Hematopoietic multipotent progenitor cell treated with erythropoietin and hydrocortisone succinate and interleukin-3 and kit ligand, for 4 days (in vitro differentiated cells): Measurements from ENCODE around the gene SNRK.
"Not testable (repeated sequence)": the region's sequence is repeated elsewhere in the genome, so short reads cannot be mapped to it uniquely, and the experiment has no call there.

Experiments used
- DNase-seq: peaks from one replicate; pipeline ENCODE4 v3.0.0-alpha.2; 2015

SNRK gene

DNA sequence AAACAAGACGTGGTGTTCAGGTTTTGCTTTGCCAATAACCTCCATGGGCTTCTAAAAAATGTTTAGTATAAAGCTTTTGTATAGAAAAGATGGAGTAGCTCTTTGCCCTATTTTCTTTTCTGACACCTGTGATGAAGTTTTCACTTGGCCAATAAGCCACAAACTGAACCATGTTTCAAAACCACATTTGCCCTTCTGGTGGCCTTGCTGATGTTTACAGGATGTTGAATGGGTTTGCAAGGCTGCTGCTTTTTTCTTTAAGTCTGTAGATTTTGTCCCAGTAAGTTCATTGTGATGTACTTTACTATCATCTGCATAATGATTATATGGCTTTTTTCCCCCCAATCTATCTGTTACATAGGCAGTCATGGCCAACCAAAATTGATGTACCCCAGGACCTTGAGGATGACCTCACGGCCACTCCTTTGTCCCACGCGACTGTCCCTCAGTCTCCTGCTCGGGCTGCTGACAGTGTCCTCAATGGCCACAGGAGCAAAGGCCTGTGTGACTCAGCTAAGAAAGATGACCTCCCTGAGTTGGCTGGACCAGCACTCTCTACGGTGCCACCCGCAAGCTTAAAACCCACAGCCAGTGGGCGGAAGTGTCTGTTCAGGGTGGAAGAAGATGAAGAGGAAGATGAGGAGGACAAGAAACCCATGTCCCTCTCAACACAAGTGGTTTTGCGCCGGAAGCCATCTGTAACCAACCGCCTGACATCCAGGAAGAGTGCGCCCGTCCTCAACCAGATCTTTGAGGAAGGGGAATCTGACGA, 60.8 kb downstream of the SNRK start:
- DNase-seq = no peak

DNA sequence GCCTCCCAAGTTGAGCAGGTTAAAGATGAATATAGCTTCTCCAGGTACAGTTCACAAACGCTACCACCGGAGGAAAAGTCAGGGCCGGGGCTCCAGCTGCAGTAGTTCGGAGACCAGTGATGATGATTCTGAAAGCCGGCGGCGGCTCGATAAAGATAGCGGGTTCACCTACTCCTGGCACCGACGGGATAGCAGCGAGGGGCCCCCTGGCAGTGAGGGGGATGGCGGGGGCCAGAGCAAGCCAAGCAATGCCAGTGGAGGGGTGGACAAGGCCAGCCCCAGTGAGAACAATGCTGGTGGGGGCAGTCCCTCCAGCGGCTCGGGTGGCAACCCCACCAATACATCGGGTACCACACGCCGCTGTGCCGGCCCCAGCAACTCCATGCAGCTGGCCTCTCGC, 61.4 kb downstream of the SNRK start:
- no peak for DNase-seq

DNA sequence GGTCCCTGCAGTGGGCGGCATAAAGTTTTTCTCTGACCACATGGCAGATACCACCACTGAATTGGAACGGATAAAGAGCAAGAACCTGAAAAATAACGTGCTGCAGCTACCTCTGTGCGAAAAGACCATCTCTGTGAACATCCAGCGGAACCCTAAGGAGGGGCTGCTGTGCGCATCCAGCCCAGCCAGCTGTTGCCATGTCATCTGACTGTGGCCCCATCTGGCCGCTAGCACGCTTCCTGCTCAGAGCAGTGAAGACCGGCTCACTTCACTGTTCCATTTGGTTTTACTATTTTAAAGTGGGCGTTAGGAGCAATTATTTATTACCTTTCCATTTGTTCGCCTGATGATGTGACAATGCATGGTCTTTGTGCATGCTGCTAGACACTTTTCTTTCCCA, 62.0 kb downstream of the SNRK start:
- DNase-seq = no peak

DNA sequence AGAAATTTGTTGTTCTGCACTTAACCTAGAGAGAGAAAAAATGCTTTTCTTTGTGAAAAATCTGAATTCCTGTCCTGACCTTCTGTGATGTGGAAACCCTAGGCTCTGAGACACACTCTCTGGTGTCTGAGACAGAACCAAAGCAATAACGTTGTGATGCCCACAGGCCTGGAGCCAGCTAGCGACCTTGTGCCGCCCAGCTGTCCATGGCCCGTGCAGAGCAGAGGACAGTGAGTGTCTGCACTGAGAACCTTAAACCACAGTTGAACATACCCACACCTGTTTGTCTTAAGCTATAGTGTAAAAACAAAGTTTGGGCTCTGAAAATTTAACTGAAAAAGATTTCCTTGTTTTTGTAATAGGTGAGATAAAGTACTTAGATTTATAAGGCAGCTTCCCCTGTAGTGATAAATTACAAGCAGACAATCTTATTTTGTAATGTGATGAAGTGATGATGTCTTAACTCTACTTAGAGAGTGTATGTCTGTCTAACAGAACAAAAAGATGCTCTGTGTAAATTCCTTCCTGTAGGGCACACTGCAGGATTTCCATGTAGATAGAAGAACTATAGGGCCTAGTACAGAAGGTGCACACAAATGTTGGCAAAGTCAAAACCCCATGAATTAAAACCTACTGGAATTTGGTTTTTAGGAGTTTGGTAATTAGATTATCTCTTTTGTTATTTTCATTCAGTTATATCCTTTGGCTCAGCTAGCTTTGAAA, 62.7 kb downstream of the SNRK start:
- no peak for DNase-seq

DNA sequence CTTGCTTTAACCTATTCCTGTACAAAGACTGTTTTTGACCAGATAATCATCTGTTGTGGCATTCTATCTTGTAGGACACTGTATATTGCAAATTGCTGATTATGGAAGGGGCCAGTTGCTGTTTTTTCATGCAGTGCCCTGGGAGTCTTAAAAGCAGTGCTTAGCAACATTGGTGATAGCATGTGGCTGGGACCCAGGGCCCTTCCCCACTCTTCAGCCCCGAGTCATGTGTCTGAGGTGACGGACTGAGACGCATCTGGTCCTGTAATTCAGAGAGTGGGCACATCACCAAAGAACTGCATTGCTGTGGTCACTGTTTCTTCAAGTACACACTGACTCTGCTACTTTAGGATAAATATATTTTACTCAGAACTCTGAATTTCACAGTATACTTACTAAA, 63.4 kb downstream of the SNRK start:
- DNase-seq = peak; percentile 74

DNA sequence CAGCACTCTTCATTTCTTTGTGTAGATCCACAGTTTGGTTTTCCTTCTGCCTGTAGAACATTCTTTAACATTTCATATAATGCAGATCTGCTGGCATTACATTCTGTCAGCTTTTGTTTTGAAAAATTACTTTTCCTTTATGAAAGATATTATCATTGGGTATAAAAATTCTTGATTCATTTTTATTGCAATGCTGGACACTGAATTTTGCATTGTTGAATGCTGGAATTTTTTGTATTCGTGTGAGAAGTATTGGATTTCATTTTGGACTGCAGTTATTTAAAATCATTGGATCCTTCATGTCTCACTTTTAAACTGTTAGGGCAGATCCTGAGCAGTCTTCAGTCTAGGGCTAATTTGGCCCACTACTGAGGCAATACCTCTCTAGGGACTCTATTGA, 67.1 kb downstream of the SNRK start:
- DNase-seq = no peak

DNA sequence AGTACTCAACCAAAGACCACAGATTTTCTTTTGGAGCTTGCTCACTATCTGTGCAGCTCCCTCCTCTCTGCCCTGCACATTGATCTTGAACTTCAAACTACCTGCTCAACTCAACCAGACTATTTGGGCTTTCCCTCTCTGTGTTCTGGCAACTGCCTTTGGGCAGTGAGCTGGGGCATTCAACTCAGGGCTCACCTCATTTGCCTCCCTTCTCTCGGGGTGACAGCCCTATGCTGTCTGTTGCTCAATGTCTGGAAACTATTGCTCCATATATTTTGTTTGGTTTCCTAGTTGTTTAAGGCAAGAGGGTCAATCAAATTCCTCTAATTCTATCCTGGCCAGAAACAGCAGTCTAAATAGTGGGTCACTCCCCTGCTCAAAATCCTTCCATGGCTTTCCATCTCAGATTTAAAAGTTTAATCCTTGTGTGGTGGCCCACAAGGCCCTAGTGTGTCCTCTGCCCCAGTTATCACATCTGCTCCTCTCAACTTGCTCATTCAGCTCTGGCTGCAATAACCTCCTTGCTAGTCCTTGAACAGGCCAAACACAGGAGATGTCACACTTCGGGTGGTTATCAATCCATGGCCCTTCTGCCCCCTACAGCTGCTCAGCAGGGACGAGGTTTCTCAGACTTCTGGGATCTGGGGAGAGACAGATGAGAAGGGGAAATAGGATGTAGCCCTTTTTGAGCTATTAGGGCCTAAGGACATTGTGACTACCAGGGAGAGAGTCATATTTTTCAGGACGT, 67.8 kb downstream of the SNRK start:
- DNase-seq = no peak

DNA sequence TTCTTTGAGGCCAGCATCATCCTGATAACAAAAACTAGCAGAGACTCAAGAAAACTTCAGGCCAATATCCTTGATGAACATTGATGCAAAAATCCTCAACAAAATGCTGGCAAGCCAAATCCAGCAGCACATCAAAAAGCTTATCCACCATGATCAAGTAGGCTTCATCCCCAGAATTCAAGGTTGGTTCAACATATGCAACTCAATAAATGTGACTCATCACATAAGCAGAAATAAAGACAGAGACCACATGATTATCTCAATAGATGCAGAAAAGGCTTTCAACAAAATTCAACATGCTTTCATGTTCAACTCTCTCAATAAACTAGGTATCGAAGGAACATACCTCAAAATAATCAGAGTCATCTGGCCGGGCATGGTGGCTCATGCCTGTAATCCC, 69.7 kb downstream of the SNRK start:
- not testable (repeated sequence) for DNase-seq

DNA sequence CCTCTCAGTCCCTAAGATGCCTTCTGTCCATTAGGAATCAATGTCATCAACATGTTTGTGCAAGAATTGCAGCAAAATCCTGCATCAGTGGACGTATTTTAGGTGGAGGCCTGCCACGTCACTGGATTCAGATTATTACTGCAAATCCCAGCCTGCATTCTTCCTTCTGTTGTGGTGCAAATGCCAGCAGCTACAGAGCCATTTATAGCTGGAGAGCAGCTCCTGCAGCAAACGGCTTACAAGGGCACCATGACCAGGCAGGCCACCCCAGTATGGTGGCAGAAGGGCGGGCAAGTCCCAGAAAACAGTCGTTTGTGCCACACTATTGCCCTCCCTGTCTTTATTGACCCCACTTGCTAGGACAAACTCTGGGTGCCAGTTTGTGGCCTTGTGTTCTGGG, 74.7 kb downstream of the SNRK start:
- no peak for DNase-seq

DNA sequence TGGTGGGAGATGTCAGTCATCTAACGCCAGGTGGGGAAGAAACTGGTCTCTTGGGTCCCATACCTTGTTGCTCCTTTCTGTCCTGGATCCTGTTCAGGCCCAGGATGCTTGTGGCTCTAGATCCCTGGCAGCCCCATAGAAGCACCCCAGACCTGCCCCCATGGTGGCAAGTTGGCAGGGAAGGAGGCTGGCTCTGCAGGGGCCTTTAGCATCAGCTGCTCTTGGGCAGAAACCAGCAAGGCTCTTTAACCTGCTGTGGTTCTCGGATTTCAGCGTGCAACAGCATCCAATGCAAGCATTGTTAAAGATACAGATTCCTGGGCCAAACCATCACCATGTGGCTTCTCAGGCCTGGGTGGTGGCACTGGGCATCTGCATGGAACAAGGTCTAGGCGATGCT, 75.8 kb downstream of the SNRK start:
- no peak for DNase-seq

DNA sequence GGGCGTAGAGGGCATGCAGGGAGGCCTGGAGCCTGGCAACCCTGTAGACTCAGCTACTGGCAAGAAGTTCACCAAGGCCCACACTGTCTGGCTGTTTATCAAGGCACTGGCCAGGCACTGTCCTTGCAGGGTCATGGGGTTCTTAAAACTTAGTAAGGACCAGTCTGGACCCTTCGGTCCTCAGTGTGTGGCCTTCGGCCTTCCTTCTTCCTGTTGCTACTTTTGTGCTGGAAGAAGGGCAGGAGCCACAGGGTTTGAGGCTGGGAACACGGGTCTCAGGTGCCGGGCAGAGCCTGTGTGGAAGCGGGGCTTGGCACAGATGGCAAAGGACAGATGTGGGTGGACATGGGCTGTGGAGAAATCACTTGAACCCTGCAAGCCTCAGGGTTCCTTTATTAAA, 76.6 kb downstream of the SNRK start:
- DNase-seq = no peak

DNA sequence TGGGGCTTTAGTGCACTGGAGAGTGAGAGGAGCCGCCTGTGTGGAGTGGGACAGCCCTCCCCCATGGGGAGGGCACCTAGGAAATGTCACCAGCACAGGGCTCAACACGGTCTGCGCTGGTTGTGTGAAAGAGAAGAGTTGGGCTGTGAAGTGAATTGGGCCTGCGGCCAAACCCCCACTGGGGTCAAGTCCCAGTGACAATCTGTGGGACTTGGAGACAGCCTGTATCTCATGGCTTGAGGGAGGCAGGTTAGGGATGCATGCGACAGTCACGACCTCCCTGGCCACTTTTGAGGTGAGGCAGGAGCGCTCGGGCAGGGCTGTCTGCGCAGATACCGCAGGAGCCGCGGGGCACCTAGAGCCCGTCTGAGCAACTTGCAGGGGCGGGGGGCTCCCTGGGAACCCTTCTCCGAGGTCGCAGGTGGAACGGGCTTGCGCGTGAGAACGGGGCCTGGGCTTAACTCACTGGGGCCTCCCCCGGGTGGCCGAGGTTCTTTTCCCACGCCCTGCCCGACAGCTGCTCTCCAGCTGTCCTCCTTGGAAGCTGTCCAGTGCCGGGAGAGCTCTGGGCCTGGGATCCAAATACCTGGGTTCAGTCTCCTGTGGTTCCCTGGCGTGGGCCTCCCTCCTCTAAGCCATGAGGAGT, 77.4 kb downstream of the SNRK start:
- DNase-seq = no peak

DNA sequence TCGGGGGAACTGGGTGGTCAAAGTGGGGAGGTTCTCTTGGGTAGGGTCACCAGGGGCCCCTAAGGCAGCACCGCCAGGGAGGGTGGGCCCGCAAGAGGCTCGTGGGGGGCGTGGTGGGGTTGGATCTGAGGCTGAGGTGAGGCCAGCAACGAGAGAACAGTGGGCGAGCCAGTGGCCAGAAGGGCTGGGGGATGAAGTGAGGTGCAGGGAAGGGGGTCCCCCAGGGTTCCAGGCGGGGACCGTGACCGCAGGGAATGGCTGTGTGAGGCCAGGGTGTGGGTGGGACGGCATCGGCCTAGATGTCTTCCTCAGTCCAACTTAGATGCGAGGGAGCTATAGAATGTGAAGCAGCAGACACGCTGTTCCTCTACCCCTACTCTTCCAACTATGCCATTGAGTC, 78.2 kb downstream of the SNRK start:
- no peak for DNase-seq

DNA sequence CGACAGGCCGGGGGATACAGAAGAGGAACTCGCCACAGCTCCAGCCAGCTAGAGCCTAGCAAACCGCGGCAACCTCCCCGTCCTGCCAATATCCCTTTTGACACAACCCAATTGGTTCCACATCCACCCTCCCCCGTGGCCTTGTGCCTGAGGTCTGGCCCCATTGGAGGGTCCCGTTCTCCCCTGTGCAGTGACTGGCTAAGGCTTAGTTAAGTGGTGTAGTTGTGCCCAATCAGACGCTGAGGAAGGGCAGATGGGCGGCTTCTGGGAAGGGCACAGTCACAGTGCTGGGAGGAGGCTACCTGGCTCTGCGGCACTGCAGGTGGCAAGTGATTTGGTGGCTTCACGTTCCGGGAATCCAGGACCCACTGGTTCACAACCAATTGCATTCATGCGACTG, 78.6 kb downstream of the SNRK start:
- DNase-seq = no peak

DNA sequence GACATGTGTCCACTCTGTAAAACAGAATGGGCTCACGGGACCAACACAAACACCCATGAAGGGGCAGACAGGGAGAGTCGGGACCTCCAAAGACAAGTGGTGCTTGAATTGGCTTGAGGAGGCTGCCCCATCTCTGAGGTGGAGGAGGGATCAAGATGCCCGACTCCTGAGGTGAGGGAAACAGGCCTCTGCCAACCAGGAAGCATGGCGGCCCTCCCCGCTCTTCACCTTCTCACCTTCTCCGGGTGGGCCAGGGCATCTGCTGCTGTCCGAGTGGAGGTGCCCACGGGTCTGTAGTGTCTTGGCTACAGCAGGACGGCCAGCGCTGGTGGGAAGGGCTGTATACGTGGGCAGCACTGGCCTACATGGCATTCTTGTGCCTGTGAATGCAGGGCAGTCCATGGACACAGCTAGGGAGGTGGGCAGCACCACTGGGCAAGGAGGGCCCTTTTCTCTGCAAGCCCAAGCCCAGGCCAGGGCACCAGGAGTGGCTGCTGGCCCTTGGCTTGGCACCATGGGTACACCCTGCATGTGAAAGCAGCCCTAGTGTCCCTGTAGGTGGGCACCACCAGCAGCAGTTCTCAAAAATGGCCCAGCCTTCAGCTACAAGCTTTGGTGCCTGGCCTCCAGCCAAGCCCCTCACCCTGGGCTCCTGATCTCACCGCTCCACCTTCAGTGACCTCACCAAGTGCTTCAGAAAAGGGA, 79.4 kb downstream of the SNRK start:
- DNase-seq = no peak

DNA sequence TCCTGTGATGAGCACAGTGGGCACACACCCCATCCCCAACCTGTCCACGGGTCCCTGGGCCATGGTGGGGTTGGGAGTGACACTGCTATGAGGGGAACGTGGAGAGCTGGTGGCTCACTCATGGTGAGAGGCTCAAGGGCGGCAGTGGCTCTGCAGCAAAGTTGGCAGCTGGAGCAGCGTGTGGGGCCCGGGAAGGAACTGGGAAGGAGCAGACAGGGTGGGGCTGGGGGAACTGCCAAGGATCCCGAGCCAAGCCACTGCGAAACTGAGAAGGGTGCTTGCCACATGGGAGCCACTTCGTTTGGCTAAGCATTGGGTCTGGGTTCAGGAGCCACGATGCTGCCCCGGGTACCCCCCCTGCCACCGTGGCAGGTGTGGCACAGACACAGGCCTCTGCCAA, 80.1 kb downstream of the SNRK start:
- DNase-seq = no peak

DNA sequence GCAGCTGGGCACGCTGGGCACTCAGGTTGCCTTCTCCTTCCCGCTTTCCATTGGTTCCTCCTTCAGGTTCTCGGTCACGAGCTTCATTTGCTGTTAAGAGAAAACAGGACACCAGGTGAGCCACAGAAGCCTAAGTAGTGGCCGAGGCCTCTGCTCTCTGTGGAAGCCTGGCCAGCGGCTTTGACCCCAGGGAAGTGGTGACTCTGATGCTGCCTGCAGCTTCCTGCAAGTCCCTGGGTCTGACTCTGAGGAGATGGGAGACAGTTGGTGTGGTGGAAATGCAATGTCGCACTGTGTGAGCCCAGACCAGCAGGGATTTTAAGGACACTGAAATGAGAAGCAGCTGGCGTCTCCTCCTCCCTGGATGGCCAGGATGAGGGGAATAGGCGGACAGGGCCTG, 80.5 kb downstream of the SNRK start:
- no peak for DNase-seq

DNA sequence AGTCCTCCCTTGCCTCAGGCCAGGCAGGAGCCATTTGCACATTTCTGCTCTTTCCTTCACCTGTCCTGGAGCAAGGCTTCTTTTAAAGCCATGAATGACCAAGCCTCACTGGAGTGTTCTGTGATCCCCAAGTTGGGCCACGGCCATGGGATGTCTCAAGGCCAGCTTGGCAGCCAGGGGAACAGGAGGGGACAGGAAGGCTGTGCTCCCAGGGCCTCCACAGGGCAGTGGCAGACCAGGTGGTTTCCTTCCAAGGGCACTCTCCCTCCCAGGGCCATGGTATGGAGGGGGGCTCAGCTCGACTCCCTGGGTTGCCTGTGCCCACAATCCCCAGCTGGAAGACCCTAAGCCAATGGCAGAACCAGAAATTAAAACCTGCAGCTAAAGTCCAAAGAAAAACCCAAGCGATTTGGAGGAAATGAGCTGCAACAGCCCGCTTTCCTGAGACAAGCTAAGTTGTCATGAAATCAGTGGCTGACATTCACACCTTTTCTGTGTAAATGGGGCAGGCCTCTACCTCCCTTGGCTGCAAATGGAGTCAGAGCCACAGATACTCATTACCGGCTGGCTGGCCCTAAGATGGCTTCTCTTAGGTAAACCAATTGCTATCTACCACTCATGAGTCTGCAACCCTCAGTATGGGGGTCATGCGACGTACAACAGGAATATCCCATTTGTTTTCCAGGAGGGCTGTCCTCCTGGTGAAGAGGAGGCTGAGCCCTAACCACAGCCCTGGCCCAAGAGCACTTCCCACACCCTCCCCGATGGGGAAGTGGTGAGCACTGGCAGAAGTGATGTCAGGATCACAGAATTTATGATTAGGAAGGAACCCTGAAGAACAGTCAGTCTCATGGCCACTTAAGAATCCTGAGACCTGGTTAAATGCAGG, 83.3 kb downstream of the SNRK start:
- peak; percentile 64 for DNase-seq

DNA sequence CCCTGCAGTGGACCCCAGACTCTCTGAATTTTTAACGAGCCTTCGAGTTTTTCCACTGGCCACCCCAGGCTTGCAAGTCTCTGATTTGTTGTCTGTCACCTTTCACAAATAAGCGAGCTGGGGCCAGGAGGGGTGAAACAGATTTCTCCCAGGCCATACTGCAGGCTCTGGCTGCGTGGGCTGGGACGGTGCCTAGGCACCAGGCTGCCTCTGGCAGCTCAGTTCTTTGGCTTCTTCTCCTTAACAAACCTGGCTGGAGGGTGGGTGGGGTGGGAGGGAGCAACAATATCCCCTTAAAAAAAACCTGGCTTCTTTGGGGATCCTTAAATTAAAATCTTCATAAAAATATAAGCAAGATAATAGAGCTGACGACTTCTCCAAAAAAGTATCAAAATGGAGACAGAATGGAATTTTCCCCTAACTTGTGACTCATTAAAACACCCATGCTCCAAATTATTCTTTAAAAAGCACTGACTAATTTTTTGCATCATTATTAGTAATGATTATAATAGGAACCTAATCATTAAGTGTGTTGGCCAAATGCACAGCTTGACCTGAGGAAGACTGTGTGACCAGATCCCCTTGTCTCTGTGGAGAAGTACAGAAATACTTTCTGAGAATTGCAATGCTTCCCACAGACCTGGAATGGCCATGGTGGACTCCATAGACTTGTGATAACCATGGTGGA, 84.1 kb downstream of the SNRK start:
- DNase-seq = no peak

DNA sequence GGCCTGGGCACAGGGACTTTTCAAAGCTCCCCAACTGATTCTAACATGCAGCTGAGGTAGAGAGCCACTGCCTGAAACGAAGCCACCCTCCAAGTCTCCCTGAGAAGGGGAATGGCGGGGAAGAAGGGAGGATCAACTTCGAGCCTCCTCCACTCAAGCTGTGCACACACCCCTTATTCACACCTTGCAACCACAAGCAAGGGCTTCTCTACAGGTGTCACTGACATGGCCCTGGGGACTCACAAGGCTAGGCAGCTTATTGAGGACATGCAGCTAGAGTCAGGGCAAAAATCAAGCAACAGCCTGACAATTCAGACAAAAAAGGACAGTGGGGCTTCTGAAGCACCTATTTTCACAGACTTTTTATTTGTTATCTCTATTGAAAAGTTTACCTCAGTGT, 85.2 kb downstream of the SNRK start:
- no peak for DNase-seq
